ENCODE measurements around the gene CCDC170.
A peak's percentile ranks its signal among the peaks of the same experiment; 100 is the strongest.

Gene CCDC170

GRCh38 chr6:151546941-151547659 is 53.3 kb downstream of the CCDC170 start:
- no peak for DNase-seq (ENCODE audit: low spot score)

GRCh38 chr6:151548201-151548600 is 54.4 kb downstream of the CCDC170 start:
- no peak for DNase-seq (ENCODE audit: low spot score)

GRCh38 chr6:151549790-151550189 is 56.0 kb downstream of the CCDC170 start:
- no peak for DNase-seq (ENCODE audit: low spot score)

GRCh38 chr6:151550618-151551017 is 56.8 kb downstream of the CCDC170 start:
- no peak for DNase-seq (ENCODE audit: low spot score)

- no peak for DNase-seq (ENCODE audit: low spot score)
Observed at GRCh38 chr6:151551223-151551857, 57.5 kb downstream of the CCDC170 start.

GRCh38 chr6:151553416-151554165 is 59.8 kb downstream of the CCDC170 start:
- peak; percentile 27 for DNase-seq (ENCODE audit: low spot score)

GRCh38 chr6:151561238-151561637 is 67.4 kb downstream of the CCDC170 start:
- DNase-seq (ENCODE audit: low spot score) = no peak

GRCh38 chr6:151564654-151565053 is 70.8 kb downstream of the CCDC170 start:
- no peak for DNase-seq (ENCODE audit: low spot score)

- DNase-seq (ENCODE audit: low spot score) = no peak
Observed at GRCh38 chr6:151565940-151566339, 72.1 kb downstream of the CCDC170 start.

- DNase-seq (ENCODE audit: low spot score) = no peak
Observed at GRCh38 chr6:151566557-151566956, 72.7 kb downstream of the CCDC170 start.

- no peak for DNase-seq (ENCODE audit: low spot score)
Observed at GRCh38 chr6:151576633-151577032, 82.8 kb downstream of the CCDC170 start.

- DNase-seq (ENCODE audit: low spot score) = no peak
Observed at GRCh38 chr6:151577257-151577656, 83.4 kb downstream of the CCDC170 start.

GRCh38 chr6:151585741-151586140 is 91.9 kb downstream of the CCDC170 start:
- no peak for DNase-seq (ENCODE audit: low spot score)

- DNase-seq (ENCODE audit: low spot score) = no peak
Observed at GRCh38 chr6:151589667-151590066, 95.8 kb downstream of the CCDC170 start.

- no peak for DNase-seq (ENCODE audit: low spot score)
Observed at GRCh38 chr6:151590742-151591141, 96.9 kb downstream of the CCDC170 start.

- DNase-seq (ENCODE audit: low spot score) = peak; percentile 12
Observed at GRCh38 chr6:151592449-151593159, 98.8 kb downstream of the CCDC170 start.

- no peak for DNase-seq (ENCODE audit: low spot score)
Observed at GRCh38 chr6:151609146-151609902, 115.5 kb downstream of the CCDC170 start.

- no peak for DNase-seq (ENCODE audit: low spot score)
Observed at GRCh38 chr6:151610326-151610725, 116.5 kb downstream of the CCDC170 start.

- no peak for DNase-seq (ENCODE audit: low spot score)
Observed at GRCh38 chr6:151614630-151615029, 120.8 kb downstream of the CCDC170 start.

GRCh38 chr6:151616091-151616513 is 122.3 kb downstream of the CCDC170 start:
- DNase-seq (ENCODE audit: low spot score) = no peak

GRCh38 chr6:151616600-151616999 is 122.8 kb downstream of the CCDC170 start:
- DNase-seq (ENCODE audit: low spot score) = no peak

- DNase-seq (ENCODE audit: low spot score) = no peak
Observed at GRCh38 chr6:151617539-151617938, 123.7 kb downstream of the CCDC170 start.
